GM12878 (cell line): ENCODE measurements around the gene ZC3H12D. TPM values are rescaled to one million over a fixed set of nuclear protein-coding genes. Genes with fewer than 3 reads are reported as not detected.

ENCODE experiments used
- ATAC-seq: fragments of 200-7000 bp; cut with Tn5 transposase; 3 replicates; pipeline ENCODE4 v1.9.1; 2020; ENCODE audit warnings: mild to moderate bottlenecking, moderate library complexity
- BruUV-seq: library from RNA; stranded (reverse); fragments of 400-500 nt; replicated peaks from 2 replicates; lab custom pipeline; 2021; lab: Mats Ljungman, UMichigan
- CTCF ChIA-PET: fragments of 300-600 bp; sonication (Branson Sonifier 250); formaldehyde crosslinking; extraction: SDS; loops from one replicate; lab custom pipeline; 2021; ENCODE audit warnings: inconsistent platforms; lab: Yijun Ruan, JAX
- POLR2A ChIA-PET: fragments of 350-600 bp; formaldehyde crosslinking; extraction: SDS; loops from one replicate; lab custom pipeline; 2021; ENCODE audit warnings: inconsistent platforms; lab: Charles Lee
- RAD21 ChIA-PET: fragments of 300-600 bp; sonication (Branson Sonifier 250); formaldehyde crosslinking; loops from one replicate; lab custom pipeline; 2023; ENCODE audit warnings: antibody characterized with exemption; ENCODE audit not compliant: unreplicated experiment; lab: Charles Lee
- SMC1A ChIA-PET: fragments of 300-600 bp; sonication (Branson Sonifier 250); formaldehyde crosslinking; loops from one replicate; lab custom pipeline; 2023; ENCODE audit not compliant: unreplicated experiment, uncharacterized antibody; lab: Charles Lee
- DNase-seq: peaks from one replicate; pipeline ENCODE4 v3.0.0-alpha.2; 2011; ENCODE audit warnings: low read depth, low spot score
- FAIRE-seq: peaks from 3 replicates; lab custom pipeline; 2011; peaks lifted over from hg19 to GRCh38; lab: Jason Lieb, UNC
- H2AFZ ChIP-seq: 2 replicates; pipeline ENCODE4 v1.6.0; 2011; ENCODE audit warnings: low read depth, low read length, control low read depth; ENCODE audit not compliant: control insufficient read depth
- H3K27ac ChIP-seq: 2 replicates; pipeline ENCODE4 v1.5.1; 2011; ENCODE audit warnings: control low read depth; ENCODE audit not compliant: control insufficient read depth, insufficient read depth
- H3K27me3 ChIP-seq, 2 experiments: replicated peaks in 1 of 2; 2 replicates each; pipeline versions ENCODE4 v1.6.0 to v1.6.1; 2011; ENCODE audit warnings: low read length in 1 of 2; ENCODE audit not compliant: control insufficient read depth in 2 of 2, insufficient read depth in 2 of 2
- H3K36me3 ChIP-seq, 2 experiments: 2 replicates each; pipeline ENCODE4 v1.5.1; 2011; ENCODE audit warnings: low read length in 1 of 2; ENCODE audit not compliant: control insufficient read depth in 2 of 2, insufficient read depth in 2 of 2
- H3K4me1 ChIP-seq: 2 replicates; pipeline ENCODE4 v1.6.1; 2011; ENCODE audit warnings: mild to moderate bottlenecking, low read length, moderate library complexity, mixed read lengths; ENCODE audit not compliant: control insufficient read depth, insufficient read depth
- H3K4me2 ChIP-seq: 2 replicates; pipeline ENCODE4 v1.6.0; 2011; ENCODE audit warnings: control low read depth; ENCODE audit not compliant: control insufficient read depth, insufficient read depth
- H3K4me3 ChIP-seq: fragments of 200-600 bp; sonication (generic); 2 replicates; pipeline ENCODE4 v1.5.1; 2016
- H3K79me2 ChIP-seq: 2 replicates; pipeline ENCODE4 v1.6.0; 2011; ENCODE audit warnings: low read length; ENCODE audit not compliant: control insufficient read depth, insufficient read depth
- H3K9ac ChIP-seq: 2 replicates; pipeline ENCODE4 v1.8.0; 2011; ENCODE audit warnings: low read length, control low read depth, mixed read lengths; ENCODE audit not compliant: control insufficient read depth, insufficient read depth
- H3K9me3 ChIP-seq: replicated peaks from 3 replicates; pipeline ENCODE4 v1.5.1; 2011; ENCODE audit warnings: mild to moderate bottlenecking, low read length; ENCODE audit not compliant: control insufficient read depth, insufficient read depth
- H4K20me1 ChIP-seq: 2 replicates; pipeline ENCODE4 v1.6.0; 2011; ENCODE audit not compliant: control insufficient read depth, insufficient read depth
- ASH2L ChIP-seq: fragments of 300-600, 200-600 bp; sonication (generic); IDR thresholded peaks from 2 replicates; pipeline ENCODE4 v1.6.1; 2017; ENCODE audit warnings: low read depth, mild to moderate bottlenecking, borderline replicate concordance
- BCL11A ChIP-seq: IDR thresholded peaks from 2 replicates; pipeline ENCODE4 v1.6.1; 2011; ENCODE audit warnings: low read depth, low read length
- BRCA1 ChIP-seq: IDR thresholded peaks from 2 replicates; pipeline ENCODE4 v1.6.1; 2011; ENCODE audit warnings: low read depth, low read length, improper control_type of control experiment
- CREB1 ChIP-seq: IDR thresholded peaks from 2 replicates; pipeline ENCODE4 v1.6.1; 2012; ENCODE audit warnings: low read depth, mild to moderate bottlenecking, inconsistent platforms
- HSF1 ChIP-seq: fragments of 150-350 bp; IDR thresholded peaks from 2 replicates; pipeline ENCODE4 v1.6.1; 2014; ENCODE audit warnings: mild to moderate bottlenecking, low read depth, low read length
- IKZF1 ChIP-seq: fragments of 450-650 bp; conservative IDR thresholded peaks from 2 replicates; pipeline ENCODE4 v1.6.1; 2017; ENCODE audit warnings: antibody characterized with exemption, mild to moderate bottlenecking
- LARP7 ChIP-seq: fragments of 450-650 bp; IDR thresholded peaks from 2 replicates; pipeline ENCODE4 v1.6.1; 2017; ENCODE audit warnings: mild to moderate bottlenecking
- MYB ChIP-seq: fragments of 150-350 bp; IDR thresholded peaks from 2 replicates; pipeline ENCODE4 v1.6.1; 2014; ENCODE audit warnings: mild to moderate bottlenecking, low read depth, low read length, borderline replicate concordance
- NBN ChIP-seq: fragments of 450-650 bp; IDR thresholded peaks from 2 replicates; pipeline ENCODE4 v1.6.1; 2016
- NFIC ChIP-seq: IDR thresholded peaks from 2 replicates; pipeline ENCODE4 v1.6.1; 2012; ENCODE audit warnings: low read depth, mild to moderate bottlenecking, inconsistent platforms, low read length, moderate library complexity
- NR2C2 ChIP-seq: IDR thresholded peaks from 2 replicates; pipeline ENCODE4 v1.6.1; 2011; ENCODE audit warnings: borderline replicate concordance, low read depth; ENCODE audit not compliant: control insufficient read depth, insufficient read length
- NR2F1 ChIP-seq: fragments of 450-650 bp; conservative IDR thresholded peaks from 2 replicates; pipeline ENCODE4 v1.6.1; 2017; ENCODE audit warnings: mild to moderate bottlenecking
- RB1 ChIP-seq: fragments of 450-650 bp; formaldehyde crosslinking; IDR thresholded peaks from 2 replicates; pipeline ENCODE4 v1.6.1; 2017; ENCODE audit warnings: mild to moderate bottlenecking, borderline replicate concordance
- RBBP5 ChIP-seq: fragments of 200-600 bp; sonication (generic); conservative IDR thresholded peaks from 2 replicates; pipeline ENCODE4 v1.6.1; 2016
- SMARCA5 ChIP-seq: fragments of 450-650 bp; IDR thresholded peaks from 2 replicates; pipeline ENCODE4 v1.6.1; 2017; ENCODE audit warnings: mild to moderate bottlenecking
- TBL1XR1 ChIP-seq: IDR thresholded peaks from 2 replicates; pipeline ENCODE4 v1.6.1; 2012; ENCODE audit warnings: low read depth, low read length, improper control_type of control experiment
- ZBTB4 ChIP-seq: fragments of 450-650 bp; formaldehyde crosslinking; IDR thresholded peaks from 2 replicates; pipeline ENCODE4 v1.4.0; 2022; ENCODE audit warnings: mild to moderate bottlenecking, moderate library complexity
- WGBS: methylation state at CpG from one replicate; pipeline ENCODE4 v1.1.6; 2016; ENCODE audit warnings: low lambda C conversion rate; ENCODE audit not compliant: insufficient replicate concordance, insufficient coverage; ENCODE audit errors: missing lambda C conversion rate; 5-methylcytosine and 5-hydroxymethylcytosine counted together
- in situ Hi-C: fragments of 300-500 bp; cut with MboI; formaldehyde crosslinking; loops from 9 replicates; pipeline ENCODE4 v1.14.3; 2018; ENCODE audit warnings: mixed read lengths
- intact Hi-C: fragments of 100-400 bp; cut with micrococcal nuclease; formaldehyde crosslinking; loops from one replicate; pipeline ENCODE4 v1.14.2; 2022; ENCODE audit not compliant: unreplicated experiment
- polyA plus RNA-seq, 11 experiments: library from polyadenylated mRNA; depleted of rRNA in 4 of 11; unstranded in 6 of 11; stranded (reverse) in 5 of 11; fragments of >200 nt; fragmentation: Nextera tagmentation in 4 of 11; fragmentation: Illumina TruSeq in 1 of 11; extraction: Ambion mirVana in 4 of 11; extraction: Trizol in 1 of 11; gene quantifications; 1 replicate in 1 of 11; 2 replicates in 10 of 11; pipeline versions ENCODE4 v1.2.1 to v1.2.3, GENCODE V29; 2011 to 2016; ENCODE audit warnings: inconsistent platforms in 2 of 11, missing spikeins in 2 of 11, low read depth in 1 of 11
- total RNA-seq, 4 experiments: library from RNA; depleted of rRNA in 3 of 4; stranded (reverse); fragments of >200 nt in 3 of 4; fragmentation: Illumina TruSeq in 1 of 4; extraction: Trizol in 1 of 4; gene quantifications; 2 replicates each; pipeline versions ENCODE4 v1.2.1 to v1.2.3, GENCODE V29; 2013 to 2021
- TF ChIP-seq, protein P1 (sequence below): IDR thresholded peaks from 2 replicates; pipeline ENCODE4 v1.6.1; 2012; ENCODE audit warnings: low read depth, low read length, improper control_type of control experiment

The ZC3H12D gene
- total and polyA plus RNA-seq, 10 of the 15 experiments (the other 5 are each of a cell fraction or from before 2014, with no cell fraction given) = 1.4 to 29.7 (median 8.8) TPM

GRCh38 chr6:149483334-149483725 is 1.5 kb downstream of the ZC3H12D start:
- Histone ChIP-seq H3K4me3 (peak overlapping the region; percentile 71), H3K9ac (peak overlapping the region; percentile 88), H3K4me2 (peak overlapping the region; percentile 98), H2AFZ (no peak overlapping the region), H3K36me3 (no peaks in the 10 kb centered on the region), H4K20me1 (no peaks in the 10 kb centered on the region), H3K9me3 (no peaks in the 10 kb centered on the region), H3K79me2 (peaks cover 66% of the 10 kb centered on the region), H3K4me1 (peaks cover 28% of the 10 kb centered on the region), H3K27ac (peak overlapping the region; percentile 95), H3K27me3 (no peaks in the 10 kb centered on the region)
- POLR2A ChIA-PET = interaction anchor here (0.6 to 1.5 kb wide), 6 partner anchors 91 to 437 kb away, joined by 3 to 4 read pairs (median 3); no protein-coding TSS in a partner anchor
- in situ Hi-C loops = no loop called here
- SMC1A ChIA-PET = interaction anchor here (0.8 to 2.3 kb wide), 11 partner anchors 17 to 433 kb away, joined by 3 to 12 read pairs (median 3); no protein-coding TSS in a partner anchor
- CTCF ChIA-PET = interaction anchor here (0.8 to 3.4 kb wide), 7 partner anchors 19 to 452 kb away, joined by 3 to 19 read pairs (median 5); no protein-coding TSS in a partner anchor
- no peak for DNase-seq
- 3% methylated on average over 3 of the region's 3 CpGs for WGBS
- intact Hi-C loops = no loop called here
- no peak for FAIRE-seq
- no TSS peak for BruUV-seq
- ATAC-seq = peak; percentile 26
- RAD21 ChIA-PET = interaction anchor here (0.6 to 2.2 kb wide), 12 partner anchors 12 to 455 kb away, joined by 3 to 7 read pairs (median 4); partner anchors contain the start of genes GINM1 and TAB2
- TF ChIP-seq ASH2L = no peak
- TF ChIP-seq IKZF1 = no peak
- TF ChIP-seq RBBP5 = no peak
- no peak for TF ChIP-seq NBN
- no peak for TF ChIP-seq NR2F1
- TF ChIP-seq MYB = no peak
- TF ChIP-seq RB1 = no peak
- no peak for TF ChIP-seq CREB1
- no peak for TF ChIP-seq BRCA1
- no peak for TF ChIP-seq HSF1
- TF ChIP-seq NFIC = peak; percentile 41; the same call in 1 of the 2 replicates
- TF ChIP-seq ZBTB4 (CRISPR knock-in tag) = no peak
- TF ChIP-seq SMARCA5 = no peak
- TF ChIP-seq, protein P1, sequence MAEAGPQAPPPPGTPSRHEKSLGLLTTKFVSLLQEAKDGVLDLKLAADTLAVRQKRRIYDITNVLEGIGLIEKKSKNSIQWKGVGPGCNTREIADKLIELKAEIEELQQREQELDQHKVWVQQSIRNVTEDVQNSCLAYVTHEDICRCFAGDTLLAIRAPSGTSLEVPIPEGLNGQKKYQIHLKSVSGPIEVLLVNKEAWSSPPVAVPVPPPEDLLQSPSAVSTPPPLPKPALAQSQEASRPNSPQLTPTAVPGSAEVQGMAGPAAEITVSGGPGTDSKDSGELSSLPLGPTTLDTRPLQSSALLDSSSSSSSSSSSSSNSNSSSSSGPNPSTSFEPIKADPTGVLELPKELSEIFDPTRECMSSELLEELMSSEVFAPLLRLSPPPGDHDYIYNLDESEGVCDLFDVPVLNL = no peak
- TF ChIP-seq BCL11A = 0 out of 2 replicates have a peak, but pooled peaks have one; percentile 14
- no peak for TF ChIP-seq TBL1XR1
- no peak for TF ChIP-seq LARP7
- no peak for TF ChIP-seq NR2C2
